H1 (cell line): ENCODE results near the gene PIGM. TPM values are rescaled to one million over a fixed set of nuclear protein-coding genes. Genes with fewer than 3 reads are reported as not detected.

Source experiments
- CTCF ChIA-PET: fragments of 300-600 bp; sonication (Branson Sonifier 250); formaldehyde crosslinking; loops from one replicate; lab custom pipeline; 2021; ENCODE audit not compliant: partially characterized antibody; lab: Charles Lee
- POLR2A ChIA-PET: fragments of 300-600 bp; sonication (Branson Sonifier 250); formaldehyde crosslinking; loops from one replicate; lab custom pipeline; 2021; ENCODE audit warnings: inconsistent platforms; ENCODE audit not compliant: partially characterized antibody; lab: Charles Lee
- DNase-seq, 2 experiments: peaks; one replicate each; pipeline versions ENCODE4 v3.0.0 to v3.0.0-alpha.2; 2010 to 2022; ENCODE audit warnings: low spot score in 2 of 2, low read depth in 1 of 2, mixed read lengths in 1 of 2
- FAIRE-seq: peaks from 2 replicates; lab custom pipeline; 2011; peaks lifted over from hg19 to GRCh38; lab: Jason Lieb, UNC
- H2AFZ ChIP-seq: 2 replicates; pipeline ENCODE4 v1.8.1; 2012; ENCODE audit warnings: low read length, inconsistent platforms
- H2AK5ac ChIP-seq: 2 replicates; pipeline ENCODE4 v1.6.1; 2013; ENCODE audit warnings: low read depth, low read length
- H2BK120ac ChIP-seq: replicated peaks from 2 replicates; pipeline ENCODE3; 2013; ENCODE audit warnings: low read depth, low read length, inconsistent platforms
- H2BK12ac ChIP-seq: 2 replicates; pipeline ENCODE4 v1.6.1; 2013; ENCODE audit warnings: low read depth, low read length
- H2BK15ac ChIP-seq: 2 replicates; pipeline ENCODE4 v1.6.1; 2013; ENCODE audit warnings: low read length
- H2BK20ac ChIP-seq: 2 replicates; pipeline ENCODE4 v1.6.1; 2013; ENCODE audit warnings: low read length
- H2BK5ac ChIP-seq: 2 replicates; pipeline ENCODE4 v1.6.1; 2013; ENCODE audit warnings: low read depth, low read length
- H3K14ac ChIP-seq: 2 replicates; pipeline ENCODE4 v1.6.1; 2013; ENCODE audit warnings: inconsistent platforms; ENCODE audit not compliant: insufficient read length
- H3K18ac ChIP-seq: 2 replicates; pipeline ENCODE4 v1.6.1; 2013; ENCODE audit warnings: low read length; ENCODE audit errors: extremely low read depth
- H3K23ac ChIP-seq: 2 replicates; pipeline ENCODE4 v1.6.1; 2013; ENCODE audit warnings: inconsistent platforms; ENCODE audit not compliant: insufficient read length
- H3K23me2 ChIP-seq: 2 replicates; pipeline ENCODE4 v1.6.1; 2013; ENCODE audit warnings: low read depth, low read length
- H3K27ac ChIP-seq: 2 replicates; pipeline ENCODE4 v1.6.1; 2011; ENCODE audit warnings: low read depth, low read length, inconsistent platforms
- H3K27me3 ChIP-seq, 4 experiments: replicated peaks in 1 of 4; 1 replicate in 1 of 4; 2 replicates in 3 of 4; pipeline versions ENCODE4 v1.6.1 to v1.8.1; 2011 to 2013; ENCODE audit warnings: low read length in 3 of 4, mild to moderate bottlenecking in 3 of 4, inconsistent platforms in 2 of 4, mixed read lengths in 2 of 4, moderate library complexity in 1 of 4; ENCODE audit not compliant: control insufficient read depth in 3 of 4, insufficient read depth in 3 of 4; ENCODE audit errors: extremely low read depth in 1 of 4
- H3K36me3 ChIP-seq, 4 experiments: 2 replicates each; pipeline versions ENCODE4 v1.6.1 to v1.8.1; 2011 to 2013; ENCODE audit warnings: mild to moderate bottlenecking in 4 of 4, low read length in 3 of 4, moderate library complexity in 2 of 4, control low read depth in 1 of 4, inconsistent platforms in 1 of 4; ENCODE audit not compliant: insufficient read depth in 4 of 4, control insufficient read depth in 2 of 4
- H3K4ac ChIP-seq: replicated peaks from 2 replicates; pipeline ENCODE3; 2013; ENCODE audit warnings: low read length, low read depth, mixed read lengths, inconsistent platforms; ENCODE audit not compliant: insufficient read length
- H3K4me1 ChIP-seq, 4 experiments: replicated peaks in 1 of 4; 1 replicate in 1 of 4; 2 replicates in 3 of 4; pipeline versions ENCODE4 v1.6.1 to v1.8.1; 2011 to 2013; ENCODE audit warnings: low read length in 3 of 4, inconsistent platforms in 2 of 4, mixed read lengths in 1 of 4; ENCODE audit not compliant: insufficient read depth in 4 of 4, control insufficient read depth in 3 of 4
- H3K4me2 ChIP-seq, 2 experiments: 2 replicates each; pipeline versions ENCODE4 v1.6.1 to v1.8.1; 2011 to 2013; ENCODE audit warnings: low read depth in 2 of 2, low read length in 2 of 2, control low read depth in 1 of 2, inconsistent platforms in 1 of 2, mild to moderate bottlenecking in 1 of 2; ENCODE audit not compliant: insufficient read depth in 1 of 2
- H3K4me3 ChIP-seq, 4 experiments: fragments of 200-600, 300-600 bp in 1 of 4; sonication (generic), shearing (Covaris generic), sonication (Bioruptor Twin) in 1 of 4; 2 replicates each; pipeline versions ENCODE4 v1.5.1 to v1.8.1; 2011 to 2016; ENCODE audit warnings: low read length in 4 of 4, low read depth in 3 of 4, control low read depth in 2 of 4, inconsistent platforms in 2 of 4, mild to moderate bottlenecking in 2 of 4, mixed read lengths in 1 of 4, moderate library complexity in 1 of 4; ENCODE audit not compliant: insufficient read depth in 2 of 4; ENCODE audit errors: extremely low read depth in 1 of 4
- H3K56ac ChIP-seq: replicated peaks from 2 replicates; pipeline ENCODE3; 2013; ENCODE audit warnings: low read depth, mild to moderate bottlenecking, mixed read lengths, low read length, inconsistent platforms; ENCODE audit not compliant: insufficient read length
- H3K79me1 ChIP-seq: 2 replicates; pipeline ENCODE4 v1.6.1; 2013; ENCODE audit warnings: low read depth, low read length, control low read depth
- H3K79me2 ChIP-seq, 2 experiments: 2 replicates each; pipeline versions ENCODE4 v1.6.1 to v1.8.1; 2012 to 2013; ENCODE audit warnings: low read length in 2 of 2, mild to moderate bottlenecking in 2 of 2, inconsistent platforms in 1 of 2; ENCODE audit not compliant: insufficient read depth in 2 of 2, control insufficient read depth in 1 of 2
- H3K9ac ChIP-seq, 4 experiments: replicated peaks in 1 of 4; 1 replicate in 1 of 4; 2 replicates in 3 of 4; pipeline versions ENCODE4 v1.6.1 to v1.8.1; 2011 to 2013; ENCODE audit warnings: low read depth in 3 of 4, low read length in 3 of 4, control low read depth in 2 of 4, mild to moderate bottlenecking in 2 of 4, moderate library complexity in 2 of 4, inconsistent platforms in 1 of 4; ENCODE audit errors: extremely low read depth in 1 of 4
- H3K9me3 ChIP-seq, 2 experiments: 2 replicates each; pipeline versions ENCODE4 v1.6.1 to v1.8.1; 2012 to 2013; ENCODE audit warnings: mild to moderate bottlenecking in 2 of 2, moderate library complexity in 2 of 2, control low read depth in 1 of 2, inconsistent platforms in 1 of 2, low read depth in 1 of 2, low read length in 1 of 2, mixed read lengths in 1 of 2; ENCODE audit not compliant: insufficient read depth in 2 of 2
- H4K20me1 ChIP-seq, 2 experiments: replicated peaks in 1 of 2; 2 replicates each; pipeline versions ENCODE3 to v1.8.1; 2011 to 2013; ENCODE audit warnings: inconsistent platforms in 2 of 2, low read length in 2 of 2, mild to moderate bottlenecking in 1 of 2; ENCODE audit not compliant: insufficient read depth in 2 of 2, control insufficient read depth in 1 of 2
- H4K5ac ChIP-seq: 2 replicates; pipeline ENCODE4 v1.6.1; 2013; ENCODE audit warnings: low read length, low read depth, mixed read lengths, inconsistent platforms; ENCODE audit not compliant: insufficient read length
- H4K8ac ChIP-seq: 2 replicates; pipeline ENCODE4 v1.8.0; 2013; ENCODE audit warnings: mild to moderate bottlenecking, moderate library complexity, low read length, inconsistent platforms; ENCODE audit not compliant: insufficient read depth; ENCODE audit errors: extremely low read depth
- H4K91ac ChIP-seq: replicated peaks from 2 replicates; pipeline ENCODE3; 2013; ENCODE audit warnings: low read length, mixed read lengths, inconsistent platforms; ENCODE audit not compliant: insufficient read length
- CHD1 ChIP-seq: IDR thresholded peaks from 2 replicates; pipeline ENCODE4 v1.6.1; 2012; ENCODE audit warnings: low read depth, low read length, improper control_type of control experiment
- EP300 ChIP-seq, 2 experiments: IDR thresholded peaks; 1 replicate in 1 of 2; 2 replicates in 1 of 2; pipeline ENCODE4 v1.6.1; 2011 to 2012; ENCODE audit warnings: low read depth in 2 of 2, low read length in 2 of 2, mild to moderate bottlenecking in 2 of 2, borderline replicate concordance in 1 of 2, inconsistent platforms in 1 of 2, moderate library complexity in 1 of 2
- EZH2 ChIP-seq: fragments of 200-600 bp; sonication (generic); IDR thresholded peaks from 2 replicates; pipeline ENCODE4 v1.7.1; 2012; ENCODE audit warnings: low read depth, mild to moderate bottlenecking, moderate library complexity, low read length, inconsistent platforms; ENCODE audit not compliant: severe bottlenecking
- GTF2F1 ChIP-seq: IDR thresholded peaks from 2 replicates; pipeline ENCODE4 v1.6.1; 2012; ENCODE audit warnings: low read depth, low read length, improper control_type of control experiment, borderline replicate concordance
- HDAC2 ChIP-seq, 2 experiments: fragments of 300-600 bp in 1 of 2; sonication (generic) in 1 of 2; IDR thresholded peaks; 2 replicates each; pipeline ENCODE4 v1.6.1; 2011 to 2012; ENCODE audit warnings: low read depth in 2 of 2, low read length in 2 of 2, mild to moderate bottlenecking in 2 of 2, moderate library complexity in 2 of 2, borderline replicate concordance in 1 of 2, inconsistent platforms in 1 of 2
- MAFK ChIP-seq: IDR thresholded peaks from 2 replicates; pipeline ENCODE4 v1.6.1; 2012; ENCODE audit warnings: low read depth, mild to moderate bottlenecking, improper control_type of control experiment, low read length
- PHF8 ChIP-seq: fragments of 200-600 bp; sonication (generic); conservative IDR thresholded peaks from 2 replicates; pipeline ENCODE4 v1.7.1; 2012; ENCODE audit warnings: low read depth, mild to moderate bottlenecking, inconsistent platforms, low read length, moderate library complexity
- RFX5 ChIP-seq: IDR thresholded peaks from 2 replicates; pipeline ENCODE4 v1.6.1; 2011; ENCODE audit warnings: low read depth, low read length, improper control_type of control experiment, borderline replicate concordance
- TAF7 ChIP-seq: optimal IDR thresholded peaks from 2 replicates; pipeline ENCODE3; 2011; ENCODE audit warnings: low read depth, mild to moderate bottlenecking, inconsistent platforms, low read length, moderate library complexity, borderline replicate concordance
- TEAD4 ChIP-seq: IDR thresholded peaks from 2 replicates; pipeline ENCODE4 v1.6.1; 2012; ENCODE audit warnings: low read depth, low read length, inconsistent platforms, mixed read lengths
- ZNF274 ChIP-seq: IDR thresholded peaks from 2 replicates; pipeline ENCODE4 v1.7.0; 2012; ENCODE audit warnings: low read length, borderline replicate concordance; ENCODE audit errors: extremely low read depth
- WGBS, 2 experiments: shearing (Covaris generic) in 1 of 2; methylation state at CpG; one replicate each; pipeline versions ENCODE4 v1.1.6 to v1.1.7; 2013 to 2015; ENCODE audit warnings: low lambda C conversion rate in 2 of 2, mixed read lengths in 2 of 2, inconsistent platforms in 1 of 2, low coverage in 1 of 2, missing lambda C conversion rate in 1 of 2; ENCODE audit not compliant: insufficient replicate concordance in 2 of 2, insufficient coverage in 1 of 2, insufficient read length in 1 of 2; ENCODE audit errors: extremely low coverage in 1 of 2, missing lambda C conversion rate in 1 of 2; 5-methylcytosine and 5-hydroxymethylcytosine counted together
- polyA plus RNA-seq, 7 experiments: library from polyadenylated mRNA; depleted of rRNA in 3 of 7; stranded (reverse) in 5 of 7; unstranded in 2 of 7; fragments of >200 nt in 5 of 7; fragments of 200-250 nt in 2 of 7; gene quantifications; 1 replicate in 5 of 7; 2 replicates in 1 of 7; 4 replicates in 1 of 7; pipeline versions ENCODE4 v1.2.1 to v1.2.3, GENCODE V29; 2011 to 2013; ENCODE audit warnings: missing spikeins in 2 of 7, mixed read lengths in 2 of 7
- total RNA-seq: library from RNA; stranded (reverse); fragmentation: NEBNext Ultra II Directional; extraction: Animal tissue kit (Norgen Biotek cat#: 25700); gene quantifications from 2 replicates; pipeline ENCODE4 v1.2.1, GENCODE V29; 2021

The PIGM gene
- total and polyA plus RNA-seq, 2 of the 8 experiments (the other 6 are each of a cell fraction or from before 2014, with no cell fraction given), result 5.4 to 6.0 TPM

- H4K20me1 ChIP-seq, result no peaks in the 10 kb centered on the region
- no peak overlapping the region for H2BK20ac ChIP-seq
- H4K91ac ChIP-seq, result no peak overlapping the region
- WGBS, 2 experiments, result 77% methylated on average over 6 of the region's 6 CpGs; no CpG with 5 or more reads in 1 of the 2 experiments
- no peak overlapping the region for H3K23ac ChIP-seq
- H2BK120ac ChIP-seq, result no peak overlapping the region
- H3K79me1 ChIP-seq, result no peaks in the 10 kb centered on the region
- H3K9ac ChIP-seq, result no peak overlapping the region
- no peak overlapping the region for H4K8ac ChIP-seq
- H3K36me3 ChIP-seq, result no peaks in the 10 kb centered on the region; a peak in 1 of 8 replicates
- no peak overlapping the region for H2BK12ac ChIP-seq
- H3K9me3 ChIP-seq, result no peaks in the 10 kb centered on the region
- FAIRE-seq (no peak), DNase-seq (no peak)
- no peak overlapping the region for H3K56ac ChIP-seq
- H3K4ac ChIP-seq, result no peak overlapping the region
- no peaks in the 10 kb centered on the region for H3K4me1 ChIP-seq
- H3K79me2 ChIP-seq, result no peaks in the 10 kb centered on the region
- H2AK5ac ChIP-seq, result no peak overlapping the region
- CTCF ChIA-PET, result interaction anchor here (0.9 to 11.8 kb wide), 8 partner anchors 16 to 224 kb away, joined by 3 to 129 read pairs (median 4); no protein-coding TSS in a partner anchor
- no peak overlapping the region for H3K18ac ChIP-seq
- no peak overlapping the region for H2AFZ ChIP-seq
- no peak overlapping the region for H3K4me2 ChIP-seq
- POLR2A ChIA-PET, result interaction anchor here (0.9 kb wide), 1 partner anchor 97 kb away, joined by 3 read pairs; the partner anchor contains the start of gene TAGLN2
- no peaks in the 10 kb centered on the region for H3K27me3 ChIP-seq
- no peak overlapping the region for H4K5ac ChIP-seq
- no peak overlapping the region for H2BK5ac ChIP-seq
- H2BK15ac ChIP-seq, result no peak overlapping the region
- no peak overlapping the region for H3K27ac ChIP-seq
- no peaks in the 10 kb centered on the region for H3K23me2 ChIP-seq
- no peak overlapping the region for H3K4me3 ChIP-seq
- H3K14ac ChIP-seq, result no peak overlapping the region
- TF ChIP-seq TEAD4, result no peak
- TF ChIP-seq ZNF274, result no peak
- TF ChIP-seq PHF8, result no peak
- no peak for TF ChIP-seq EP300 (IDR thresholded peaks at IDR 0.05; ENCODE audit: borderline replicate concordance in 1 of 2, low read depth in 2 of 2, low read length in 2 of 2)
- no peak for TF ChIP-seq GTF2F1
- TF ChIP-seq CHD1, result no peak
- TF ChIP-seq EZH2, result no peak
- no peak for TF ChIP-seq MAFK
- no peak for TF ChIP-seq TAF7
- TF ChIP-seq RFX5, result no peak
- no peak for TF ChIP-seq HDAC2 (IDR thresholded peaks at IDR 0.05; ENCODE audit: borderline replicate concordance in 1 of 2, low read depth in 2 of 2, low read length in 2 of 2)
Measured at GRCh38 chr1:160022330-160023310, 9.2 kb downstream of the PIGM start.
